HL-60 (cell line): Measurements from ENCODE around the gene IL12RB2.

Source experiments
- DNase-seq, 2 experiments: peaks; one replicate each; pipeline ENCODE4 v3.0.0-alpha.2; 2010 to 2020; ENCODE audit warnings: low read depth in 1 of 2, low spot score in 1 of 2
- H3K27ac ChIP-seq: fragments of 250-450 bp; sonication (Bioruptor Pico); replicated peaks from 2 replicates; pipeline ENCODE4 v1.5.1; 2020; ENCODE audit warnings: mild to moderate bottlenecking, moderate library complexity
- H3K27me3 ChIP-seq: fragments of 250-450 bp; sonication (Bioruptor Pico); 2 replicates; pipeline ENCODE4 v1.5.1; 2021; ENCODE audit warnings: mild to moderate bottlenecking, moderate library complexity; ENCODE audit not compliant: insufficient read depth, poor library complexity, severe bottlenecking
- H3K4me3 ChIP-seq: replicated peaks from 2 replicates; pipeline ENCODE4 v1.5.1; 2011; ENCODE audit warnings: mild to moderate bottlenecking, control low read depth, low read length; ENCODE audit not compliant: insufficient read depth
- CTCF ChIP-seq: IDR thresholded peaks from one replicate; pipeline ENCODE4 v1.5.1; 2011; ENCODE audit warnings: low read length, control low read depth, inconsistent platforms; ENCODE audit not compliant: insufficient read depth
- GABPA ChIP-seq: IDR thresholded peaks from 2 replicates; pipeline ENCODE4 v1.6.1; 2012; ENCODE audit warnings: low read depth
- POLR2AphosphoS5 ChIP-seq: IDR thresholded peaks from 2 replicates; pipeline ENCODE4 v1.6.1; 2012; ENCODE audit warnings: low read depth
- REST ChIP-seq: IDR thresholded peaks from 2 replicates; pipeline ENCODE4 v1.6.1; 2012; ENCODE audit warnings: low read depth; ENCODE audit not compliant: insufficient replicate concordance
- SPI1 ChIP-seq: IDR thresholded peaks from 2 replicates; pipeline ENCODE4 v1.6.1; 2012; ENCODE audit warnings: low read depth, mild to moderate bottlenecking, borderline replicate concordance

Gene IL12RB2

GRCh38 chr1:67371043-67371442 lies 63.4 kb downstream of the IL12RB2 start:
- TF ChIP-seq POLR2AphosphoS5 (no peak), SPI1 (no peak), GABPA (no peak), CTCF (no peak), REST (no peak)

GRCh38 chr1:67371681-67372080 lies 64.0 kb downstream of the IL12RB2 start:
- no peak for DNase-seq
- TF ChIP-seq REST (no peak), CTCF (no peak), GABPA (no peak), SPI1 (no peak), POLR2AphosphoS5 (no peak)
- H3K27me3 ChIP-seq: no peaks in the 10 kb centered on the region
- H3K4me3 ChIP-seq: no peak overlapping the region
- no peak overlapping the region for H3K27ac ChIP-seq

More at GRCh38 chr1:67371043-67371442, 63.4 kb downstream of the IL12RB2 start:
- DNase-seq: no peak
- H3K27me3 ChIP-seq: no peaks in the 10 kb centered on the region
- H3K4me3 ChIP-seq: no peak overlapping the region
- H3K27ac ChIP-seq: no peak overlapping the region

GRCh38 chr1:67372136-67372535 lies 64.5 kb downstream of the IL12RB2 start:
- no peak overlapping the region for H3K27ac ChIP-seq
- no peak for DNase-seq
- TF ChIP-seq REST: no peak
- no peak for TF ChIP-seq POLR2AphosphoS5
- no peak for TF ChIP-seq GABPA
- no peak for TF ChIP-seq CTCF
- no peak for TF ChIP-seq SPI1

More at GRCh38 chr1:67372136-67372535, 64.5 kb downstream of the IL12RB2 start:
- no peak overlapping the region for H3K4me3 ChIP-seq
- no peaks in the 10 kb centered on the region for H3K27me3 ChIP-seq
